Measurements from ENCODE around the gene RGCC. TPM values are rescaled to one million over a fixed set of nuclear protein-coding genes. Genes with fewer than 3 reads are reported as not detected.

Gene RGCC
- total and polyA plus RNA-seq, 3 donors from 2014 or later, result 15.1 to 64.2 (median 26.5) TPM

- intact Hi-C loops (cut with DNase I; ENCODE audit: low total_unique reads), result no loop called here
- H3K4me3 ChIP-seq, result no peak overlapping the region
- 90 to 91% methylated on average over 11 of the region's 11 CpGs for WGBS, 2 donors
Observed at GRCh38 chr13:41463838-41464602, 6.7 kb downstream of the RGCC start.

DNA sequence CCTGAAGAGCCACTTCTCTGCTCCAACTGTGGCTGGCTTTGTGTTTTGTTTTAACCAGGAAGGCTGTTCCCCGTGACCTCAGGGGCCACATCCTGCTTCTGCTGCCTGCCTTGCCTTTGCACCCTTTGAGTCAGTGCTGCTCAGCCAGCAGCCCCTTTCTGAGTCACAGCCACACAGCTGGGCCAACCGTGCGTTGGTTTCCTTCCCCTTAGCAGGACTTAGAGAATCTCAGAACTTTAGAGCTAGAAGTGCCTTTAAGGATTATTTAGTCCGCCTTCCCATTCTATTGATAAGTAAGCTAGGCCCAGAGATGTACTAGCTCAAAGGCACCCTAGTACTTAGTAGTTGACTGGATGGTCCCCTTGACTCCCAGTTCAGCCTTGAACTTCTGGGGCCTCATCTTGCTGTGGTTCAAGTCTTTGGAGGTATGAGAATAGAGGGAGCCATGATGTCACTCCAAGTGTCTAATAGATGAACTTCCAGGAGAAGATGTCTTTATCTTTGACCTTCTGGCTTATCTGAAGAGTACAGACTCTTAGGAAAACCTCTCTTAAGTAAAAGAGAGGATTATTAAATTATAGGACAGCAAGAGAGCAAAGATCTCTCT lies 8.0 kb downstream of the RGCC start:
- no peaks in the 10 kb centered on the region for H3K36me3 ChIP-seq (ENCODE audit: low read depth, missing control alignments)
- no peak for TF ChIP-seq POLR2A (IDR thresholded peaks at IDR 0.05)
- TF ChIP-seq, protein P1, sequence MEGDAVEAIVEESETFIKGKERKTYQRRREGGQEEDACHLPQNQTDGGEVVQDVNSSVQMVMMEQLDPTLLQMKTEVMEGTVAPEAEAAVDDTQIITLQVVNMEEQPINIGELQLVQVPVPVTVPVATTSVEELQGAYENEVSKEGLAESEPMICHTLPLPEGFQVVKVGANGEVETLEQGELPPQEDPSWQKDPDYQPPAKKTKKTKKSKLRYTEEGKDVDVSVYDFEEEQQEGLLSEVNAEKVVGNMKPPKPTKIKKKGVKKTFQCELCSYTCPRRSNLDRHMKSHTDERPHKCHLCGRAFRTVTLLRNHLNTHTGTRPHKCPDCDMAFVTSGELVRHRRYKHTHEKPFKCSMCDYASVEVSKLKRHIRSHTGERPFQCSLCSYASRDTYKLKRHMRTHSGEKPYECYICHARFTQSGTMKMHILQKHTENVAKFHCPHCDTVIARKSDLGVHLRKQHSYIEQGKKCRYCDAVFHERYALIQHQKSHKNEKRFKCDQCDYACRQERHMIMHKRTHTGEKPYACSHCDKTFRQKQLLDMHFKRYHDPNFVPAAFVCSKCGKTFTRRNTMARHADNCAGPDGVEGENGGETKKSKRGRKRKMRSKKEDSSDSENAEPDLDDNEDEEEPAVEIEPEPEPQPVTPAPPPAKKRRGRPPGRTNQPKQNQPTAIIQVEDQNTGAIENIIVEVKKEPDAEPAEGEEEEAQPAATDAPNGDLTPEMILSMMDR (IDR thresholded peaks at IDR 0.05), result no peak
- WGBS, 2 donors, result 77 to 90% methylated on average over 4 of the region's 4 CpGs
- H3K27ac ChIP-seq, result no peak overlapping the region
- H3K4me1 ChIP-seq, result no peaks in the 10 kb centered on the region
- peak; percentile 46 for DNase-seq
- intact Hi-C loops (cut with DNase I; ENCODE audit: low total_unique reads), result no loop called here
- H3K27me3 ChIP-seq, result no peaks in the 10 kb centered on the region
- H3K4me3 ChIP-seq, result no peak overlapping the region
- H3K9me3 ChIP-seq, result no peaks in the 10 kb centered on the region

More at GRCh38 chr13:41463838-41464602, 6.7 kb downstream of the RGCC start:
- Histone ChIP-seq H3K9me3 (no peaks in the 10 kb centered on the region), H3K27me3 (no peaks in the 10 kb centered on the region), H3K36me3 (ENCODE audit: low read depth, missing control alignments) (no peaks in the 10 kb centered on the region), H3K4me1 (no peaks in the 10 kb centered on the region), H3K27ac (no peak overlapping the region)
- DNase-seq, result no peak
- TF ChIP-seq POLR2A (IDR thresholded peaks at IDR 0.05), result no peak
- TF ChIP-seq, protein P1 (IDR thresholded peaks at IDR 0.05), result no peak

GRCh38 chr13:41465898-41466320 lies 8.6 kb downstream of the RGCC start:
- Histone ChIP-seq H3K27me3 (no peaks in the 10 kb centered on the region), H3K27ac (no peak overlapping the region), H3K36me3 (ENCODE audit: low read depth, missing control alignments) (no peaks in the 10 kb centered on the region), H3K9me3 (no peaks in the 10 kb centered on the region), H3K4me3 (no peak overlapping the region), H3K4me1 (no peaks in the 10 kb centered on the region)
- TF ChIP-seq, protein P1 (IDR thresholded peaks at IDR 0.05), result no peak
- no peak for TF ChIP-seq POLR2A (IDR thresholded peaks at IDR 0.05)
- WGBS, 2 donors, result 96 to 97% methylated on average over 1 of the region's 1 CpG
- intact Hi-C loops (cut with DNase I; ENCODE audit: low total_unique reads), result no loop called here
- no peak for DNase-seq

DNA sequence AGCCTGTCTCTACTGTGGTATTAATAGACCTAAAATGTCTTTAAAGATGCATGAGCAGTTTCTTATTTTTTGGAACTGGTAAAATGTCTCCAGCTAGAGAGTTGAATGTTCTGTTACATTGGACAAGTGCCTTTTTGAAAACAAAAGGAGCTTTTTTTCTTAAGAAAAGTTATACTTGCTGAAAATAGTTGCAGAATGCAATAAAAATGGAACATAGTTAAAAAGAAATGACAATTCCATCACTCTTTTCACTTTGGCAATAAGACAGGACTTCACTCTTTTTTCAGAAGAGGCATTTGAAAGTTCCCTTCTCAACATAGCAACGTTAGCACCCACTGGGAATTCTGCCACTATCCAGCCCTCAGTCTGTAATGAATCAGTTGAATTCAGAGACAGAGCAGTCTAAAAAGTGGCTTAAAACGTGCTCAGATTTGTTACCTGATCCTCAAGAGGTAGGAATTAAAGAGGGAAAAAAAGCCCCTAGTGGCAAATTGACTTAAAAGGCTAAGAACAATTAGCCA lies 10.1 kb downstream of the RGCC start:
- no peaks in the 10 kb centered on the region for H3K27me3 ChIP-seq
- H3K36me3 ChIP-seq (ENCODE audit: low read depth, missing control alignments), result no peaks in the 10 kb centered on the region
- no peak for DNase-seq
- TF ChIP-seq POLR2A (IDR thresholded peaks at IDR 0.05), result no peak
- TF ChIP-seq, protein P1 (IDR thresholded peaks at IDR 0.05), result no peak
- no peaks in the 10 kb centered on the region for H3K4me1 ChIP-seq
- 15 to 38% methylated on average over 2 of the region's 2 CpGs for WGBS, 2 donors
- no peak overlapping the region for H3K4me3 ChIP-seq
- H3K27ac ChIP-seq, result no peak overlapping the region
- intact Hi-C loops (cut with DNase I; ENCODE audit: low total_unique reads), result no loop called here
- H3K9me3 ChIP-seq, result no peaks in the 10 kb centered on the region
